ENCODE measurements around the gene FAM180A.

The FAM180A gene

DNA sequence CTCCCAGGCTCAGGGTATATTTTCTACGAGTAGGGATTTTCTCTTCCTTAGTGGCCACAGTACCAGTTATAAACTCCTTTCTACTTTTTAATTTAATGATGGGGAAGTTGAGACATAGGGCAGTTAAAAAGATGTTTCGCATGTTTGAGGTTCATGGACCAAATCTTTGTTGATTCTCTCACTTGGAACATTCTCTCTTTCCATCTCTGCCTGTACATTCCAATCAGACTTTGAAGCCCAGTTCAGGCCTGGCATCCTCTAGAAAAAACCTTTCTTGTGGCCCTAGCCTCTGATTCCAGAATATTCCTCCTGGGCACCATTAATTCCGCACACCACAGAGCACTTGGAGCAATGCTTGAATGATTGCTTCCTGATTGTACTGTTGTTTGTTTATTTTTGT lies 39.1 kb downstream of the FAM180A start:
- no peak for TF ChIP-seq CTCF (IDR thresholded peaks at IDR 0.05; ENCODE audit: borderline replicate concordance, insufficient read depth, low read depth, low read length)
- H3K4me3 ChIP-seq (ENCODE audit: low read depth, low read length): no peak overlapping the region

DNA sequence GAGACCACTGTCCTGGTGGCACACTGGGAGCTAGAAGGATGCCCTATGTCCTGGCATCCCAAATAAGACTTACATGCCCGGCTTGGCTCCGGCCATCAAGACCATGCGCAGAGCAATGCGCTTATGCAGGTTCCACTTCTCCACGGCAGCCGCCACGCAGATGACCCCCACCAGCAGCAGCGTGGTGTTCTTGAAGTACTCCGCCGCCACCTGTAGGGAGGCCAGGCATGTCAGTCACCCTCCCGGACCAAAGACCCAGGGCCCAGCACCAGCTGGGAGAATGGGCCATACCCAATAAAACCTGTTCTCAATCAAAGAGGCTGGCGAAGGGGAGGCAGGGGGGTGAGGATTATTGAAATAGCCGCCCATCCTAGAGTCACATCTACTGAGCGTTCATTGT lies 40.6 kb downstream of the FAM180A start:
- no peak for TF ChIP-seq CTCF (IDR thresholded peaks at IDR 0.05; ENCODE audit: borderline replicate concordance, insufficient read depth, low read depth, low read length)
- no peak overlapping the region for H3K4me3 ChIP-seq (ENCODE audit: low read depth, low read length)

GRCh38 chr7:135707570-135707966 lies 41.0 kb downstream of the FAM180A start:
- no peak overlapping the region for H3K4me3 ChIP-seq (ENCODE audit: low read depth, low read length)
- no peak for TF ChIP-seq CTCF (IDR thresholded peaks at IDR 0.05; ENCODE audit: borderline replicate concordance, insufficient read depth, low read depth, low read length)

- H3K4me3 ChIP-seq (ENCODE audit: low read depth, low read length): no peak overlapping the region
- no peak for TF ChIP-seq CTCF (IDR thresholded peaks at IDR 0.05; ENCODE audit: borderline replicate concordance, insufficient read depth, low read depth, low read length)
Observed at GRCh38 chr7:135706858-135707569, 41.6 kb downstream of the FAM180A start.

GRCh38 chr7:135706038-135706742 lies 42.4 kb downstream of the FAM180A start:
- no peak for TF ChIP-seq CTCF (IDR thresholded peaks at IDR 0.05; ENCODE audit: borderline replicate concordance, insufficient read depth, low read depth, low read length)
- no peak overlapping the region for H3K4me3 ChIP-seq (ENCODE audit: low read depth, low read length)

DNA sequence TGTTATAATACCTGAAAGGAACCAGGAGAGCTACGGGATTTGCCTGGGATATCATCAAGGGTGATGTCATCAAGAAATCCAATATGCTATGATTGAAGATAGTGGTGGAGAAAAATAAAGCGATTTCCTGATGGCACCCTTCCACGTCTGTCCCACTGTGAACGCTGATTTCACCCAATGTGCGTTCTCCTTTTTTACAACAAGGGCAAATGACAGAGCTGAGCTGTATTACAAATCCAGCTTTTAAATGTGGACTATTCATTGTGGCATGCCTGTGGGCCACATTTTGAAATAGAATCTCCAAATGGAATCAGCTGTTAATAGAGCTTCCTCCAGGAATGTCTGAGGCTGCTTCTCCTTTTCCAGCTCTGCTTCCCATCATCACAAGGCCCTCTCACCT lies 43.9 kb downstream of the FAM180A start:
- no peak overlapping the region for H3K4me3 ChIP-seq (ENCODE audit: low read depth, low read length)
- no peak for TF ChIP-seq CTCF (IDR thresholded peaks at IDR 0.05; ENCODE audit: borderline replicate concordance, insufficient read depth, low read depth, low read length)

DNA sequence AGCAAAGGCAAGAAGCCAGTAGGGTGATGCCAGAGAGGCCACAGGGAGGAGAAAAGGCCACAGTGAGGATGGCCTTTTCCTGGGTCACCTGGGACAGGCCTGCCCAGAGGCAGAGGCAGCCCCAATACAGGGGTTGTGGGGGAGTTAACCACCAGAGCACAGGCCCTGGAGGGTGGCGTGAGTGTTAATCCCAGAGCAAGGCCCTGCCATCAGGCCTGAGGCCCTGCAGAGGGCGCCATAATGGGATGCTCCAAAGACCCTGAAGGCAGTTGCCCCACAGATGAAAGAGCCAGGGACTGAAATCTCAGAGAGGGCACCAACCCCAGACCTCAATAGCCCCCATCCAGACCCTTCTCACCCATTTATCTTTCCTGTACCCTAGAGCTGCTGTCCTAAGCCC lies 44.5 kb downstream of the FAM180A start:
- TF ChIP-seq CTCF (IDR thresholded peaks at IDR 0.05; ENCODE audit: borderline replicate concordance, insufficient read depth, low read depth, low read length): peak; percentile 50; the same call in 1 of the 2 replicates
- H3K4me3 ChIP-seq (ENCODE audit: low read depth, low read length): no peak overlapping the region

Measured in GM12875 (cell line).